Measurements from ENCODE around the gene TPM1.

Gene TPM1

DNA sequence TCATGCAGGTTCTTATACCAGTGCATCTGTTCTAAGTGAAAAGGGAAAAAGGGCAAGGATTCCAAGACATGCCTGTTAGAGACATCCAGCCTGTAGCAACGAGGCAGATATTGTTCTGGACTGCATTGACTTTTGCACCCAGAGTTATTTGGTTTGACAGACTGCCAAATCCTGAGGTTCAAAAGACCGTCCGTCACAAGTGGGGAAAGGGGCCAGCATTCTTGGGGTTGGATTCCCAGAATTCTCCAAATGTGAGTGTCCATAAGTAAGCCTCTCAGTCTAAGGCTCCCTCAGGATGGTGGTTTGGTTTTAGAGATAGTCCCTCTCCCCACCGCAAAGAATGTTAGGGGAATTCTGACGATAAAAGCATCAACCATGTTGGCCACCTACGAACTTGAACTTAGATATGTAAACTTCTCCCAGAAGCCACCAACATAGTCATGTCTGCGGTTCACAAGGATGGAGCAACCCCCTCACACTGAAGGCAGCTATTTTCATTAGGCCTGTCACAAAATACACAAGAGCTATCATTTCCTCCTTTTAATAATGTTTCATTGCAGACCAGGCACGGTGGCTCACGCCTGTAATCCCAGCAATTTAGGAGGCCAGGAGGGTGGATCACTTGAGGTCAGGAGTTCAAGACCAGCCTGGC is 65.5 kb downstream of the TPM1 start:
- Histone ChIP-seq H3K27me3 (ENCODE audit: control insufficient read depth in 1 of 2, insufficient read depth in 2 of 2, low read length in 2 of 2) (no peaks in the 10 kb centered on the region), H3K9me3 (ENCODE audit: control insufficient read depth in 1 of 2, low read length in 2 of 2) (no peaks in the 10 kb centered on the region), H3K36me3 (ENCODE audit: control insufficient read depth in 1 of 2, insufficient read depth in 2 of 2, low read length in 2 of 2) (no peaks in the 10 kb centered on the region), H3K4me3 (ENCODE audit: low read depth in 1 of 2, low read length in 2 of 2) (no peak overlapping the region), H3K9ac (ENCODE audit: low read depth in 1 of 2, low read length in 2 of 2) (no peak overlapping the region), H3K4me1 (ENCODE audit: control insufficient read depth in 1 of 2, insufficient read depth in 2 of 2, low read length in 2 of 2) (peaks cover 14 to 16% of the 10 kb centered on the region in 2 donors), H3K27ac (ENCODE audit: low read depth, low read length) (no peak overlapping the region)

- no peaks in the 10 kb centered on the region for H3K36me3 ChIP-seq (ENCODE audit: control insufficient read depth in 1 of 2, insufficient read depth in 2 of 2, low read length in 2 of 2)
- no peaks in the 10 kb centered on the region for H3K27me3 ChIP-seq (ENCODE audit: control insufficient read depth in 1 of 2, insufficient read depth in 2 of 2, low read length in 2 of 2)
- no peak overlapping the region for H3K27ac ChIP-seq (ENCODE audit: low read depth, low read length)
- peaks cover 14 to 16% of the 10 kb centered on the region in 2 donors for H3K4me1 ChIP-seq (ENCODE audit: control insufficient read depth in 1 of 2, insufficient read depth in 2 of 2, low read length in 2 of 2)
- H3K9ac ChIP-seq (ENCODE audit: low read depth in 1 of 2, low read length in 2 of 2): no peak overlapping the region
- H3K9me3 ChIP-seq (ENCODE audit: control insufficient read depth in 1 of 2, low read length in 2 of 2): no peaks in the 10 kb centered on the region
- no peak overlapping the region for H3K4me3 ChIP-seq (ENCODE audit: low read depth in 1 of 2, low read length in 2 of 2)
These were observed 67.0 kb downstream of the TPM1 start for GRCh38 chr15:63109498-63109897.

- no peaks in the 10 kb centered on the region for H3K9me3 ChIP-seq (ENCODE audit: control insufficient read depth in 1 of 2, low read length in 2 of 2)
- H3K36me3 ChIP-seq (ENCODE audit: control insufficient read depth in 1 of 2, insufficient read depth in 2 of 2, low read length in 2 of 2): no peaks in the 10 kb centered on the region
- no peak overlapping the region for H3K27ac ChIP-seq (ENCODE audit: low read depth, low read length)
- H3K4me3 ChIP-seq (ENCODE audit: low read depth in 1 of 2, low read length in 2 of 2): no peak overlapping the region
- no peak overlapping the region for H3K9ac ChIP-seq (ENCODE audit: low read depth in 1 of 2, low read length in 2 of 2)
- H3K27me3 ChIP-seq (ENCODE audit: control insufficient read depth in 1 of 2, insufficient read depth in 2 of 2, low read length in 2 of 2): no peaks in the 10 kb centered on the region
- peaks cover 14 to 16% of the 10 kb centered on the region in 2 donors for H3K4me1 ChIP-seq (ENCODE audit: control insufficient read depth in 1 of 2, insufficient read depth in 2 of 2, low read length in 2 of 2)
These were observed 67.4 kb downstream of the TPM1 start for GRCh38 chr15:63109920-63110319.

DNA sequence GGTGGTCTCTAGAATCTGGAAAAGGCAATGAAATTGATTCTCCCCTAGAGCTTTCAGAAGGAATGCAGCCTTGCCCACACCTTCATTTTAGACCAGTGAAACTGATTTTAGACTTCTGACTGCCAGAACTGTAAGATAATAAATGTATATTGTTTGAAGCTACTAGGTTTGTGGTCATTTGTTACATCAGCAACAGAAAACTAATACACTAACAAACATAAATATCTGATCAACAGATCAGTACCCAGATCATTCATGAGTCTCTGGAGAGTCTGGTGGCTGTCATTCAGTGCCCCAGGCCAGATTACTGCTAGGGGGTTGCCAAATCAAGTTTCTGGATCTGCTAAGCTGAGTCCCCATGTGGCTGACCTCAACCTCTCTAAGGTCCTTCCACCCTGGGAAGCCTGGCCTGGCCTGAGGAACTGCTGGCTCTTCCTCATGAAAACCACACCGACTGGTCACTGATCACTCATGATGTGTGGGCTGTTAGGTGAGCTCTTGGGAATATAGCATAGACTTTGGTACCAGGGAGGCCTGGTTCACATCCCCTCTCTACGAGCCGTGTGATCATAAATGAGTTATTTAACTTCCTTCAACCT is 68.0 kb downstream of the TPM1 start:
- no peak overlapping the region for H3K27ac ChIP-seq (ENCODE audit: low read depth, low read length)
- H3K27me3 ChIP-seq (ENCODE audit: control insufficient read depth in 1 of 2, insufficient read depth in 2 of 2, low read length in 2 of 2): no peaks in the 10 kb centered on the region
- H3K9ac ChIP-seq (ENCODE audit: low read depth in 1 of 2, low read length in 2 of 2): no peak overlapping the region
- H3K4me1 ChIP-seq (ENCODE audit: control insufficient read depth in 1 of 2, insufficient read depth in 2 of 2, low read length in 2 of 2): peaks cover 14 to 16% of the 10 kb centered on the region in 2 donors
- H3K9me3 ChIP-seq (ENCODE audit: control insufficient read depth in 1 of 2, low read length in 2 of 2): no peaks in the 10 kb centered on the region
- H3K4me3 ChIP-seq (ENCODE audit: low read depth in 1 of 2, low read length in 2 of 2): no peak overlapping the region
- no peaks in the 10 kb centered on the region for H3K36me3 ChIP-seq (ENCODE audit: control insufficient read depth in 1 of 2, insufficient read depth in 2 of 2, low read length in 2 of 2)

- Histone ChIP-seq H3K4me3 (ENCODE audit: low read depth in 1 of 2, low read length in 2 of 2) (no peak overlapping the region), H3K9ac (ENCODE audit: low read depth in 1 of 2, low read length in 2 of 2) (no peak overlapping the region), H3K36me3 (ENCODE audit: control insufficient read depth in 1 of 2, insufficient read depth in 2 of 2, low read length in 2 of 2) (no peaks in the 10 kb centered on the region), H3K27me3 (ENCODE audit: control insufficient read depth in 1 of 2, insufficient read depth in 2 of 2, low read length in 2 of 2) (no peaks in the 10 kb centered on the region), H3K9me3 (ENCODE audit: control insufficient read depth in 1 of 2, low read length in 2 of 2) (no peaks in the 10 kb centered on the region), H3K27ac (ENCODE audit: low read depth, low read length) (no peak overlapping the region), H3K4me1 (ENCODE audit: control insufficient read depth in 1 of 2, insufficient read depth in 2 of 2, low read length in 2 of 2) (peaks cover 14 to 16% of the 10 kb centered on the region in 2 donors)
These were observed 68.9 kb downstream of the TPM1 start for GRCh38 chr15:63111481-63111880.

DNA sequence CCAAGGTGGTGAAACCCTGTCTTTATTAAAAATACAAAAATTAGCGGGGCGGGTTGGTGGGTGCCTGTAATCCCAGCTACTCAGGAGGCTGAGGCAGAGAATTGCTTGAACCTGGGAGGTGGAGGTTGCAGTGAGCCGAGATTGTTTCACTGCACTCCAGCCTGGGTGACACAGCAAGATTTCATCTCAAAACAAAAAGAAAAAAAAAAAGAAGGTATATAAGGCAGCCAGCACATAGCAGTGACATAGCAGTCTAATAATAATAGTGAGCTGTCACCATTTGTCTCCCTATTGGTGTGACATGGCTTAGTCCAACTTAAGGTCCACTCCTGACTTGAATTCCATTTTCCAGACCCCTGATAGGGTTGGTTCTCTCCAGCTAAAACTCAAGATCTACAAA is 70.3 kb downstream of the TPM1 start:
- Histone ChIP-seq H3K9me3 (ENCODE audit: control insufficient read depth in 1 of 2, low read length in 2 of 2) (no peaks in the 10 kb centered on the region), H3K27me3 (ENCODE audit: control insufficient read depth in 1 of 2, insufficient read depth in 2 of 2, low read length in 2 of 2) (no peaks in the 10 kb centered on the region), H3K4me3 (ENCODE audit: low read depth in 1 of 2, low read length in 2 of 2) (no peak overlapping the region), H3K4me1 (ENCODE audit: control insufficient read depth in 1 of 2, insufficient read depth in 2 of 2, low read length in 2 of 2) (peaks cover 12 to 15% of the 10 kb centered on the region in 2 donors), H3K36me3 (ENCODE audit: control insufficient read depth in 1 of 2, insufficient read depth in 2 of 2, low read length in 2 of 2) (no peaks in the 10 kb centered on the region), H3K9ac (ENCODE audit: low read depth in 1 of 2, low read length in 2 of 2) (no peak overlapping the region), H3K27ac (ENCODE audit: low read depth, low read length) (no peak overlapping the region)

GRCh38 chr15:63114465-63114864 is 71.9 kb downstream of the TPM1 start:
- Histone ChIP-seq H3K9me3 (ENCODE audit: control insufficient read depth in 1 of 2, low read length in 2 of 2) (peaks cover 0 to 4% of the 10 kb centered on the region in 2 donors), H3K4me3 (ENCODE audit: low read depth in 1 of 2, low read length in 2 of 2) (no peak overlapping the region), H3K9ac (ENCODE audit: low read depth in 1 of 2, low read length in 2 of 2) (no peak overlapping the region), H3K36me3 (ENCODE audit: control insufficient read depth in 1 of 2, insufficient read depth in 2 of 2, low read length in 2 of 2) (no peaks in the 10 kb centered on the region), H3K4me1 (ENCODE audit: control insufficient read depth in 1 of 2, insufficient read depth in 2 of 2, low read length in 2 of 2) (no peaks in the 10 kb centered on the region), H3K27ac (ENCODE audit: low read depth, low read length) (no peak overlapping the region), H3K27me3 (ENCODE audit: control insufficient read depth in 1 of 2, insufficient read depth in 2 of 2, low read length in 2 of 2) (no peaks in the 10 kb centered on the region)

All from duodenal mucosa (tissue), 2 donors.